Adipocyte (in vitro differentiated cells): ENCODE results near the gene ARMC5.
A peak's percentile ranks its signal among the peaks of the same experiment; 100 is the strongest.
"Not testable (repeated sequence)": the region's sequence is repeated elsewhere in the genome, so short reads cannot be mapped to it uniquely, and the experiment has no call there.

Experiments used
- DNase-seq: peaks from one replicate; pipeline ENCODE4 v3.0.0-alpha.2; 2015; ENCODE audit warnings: low read depth
- H3K27me3 ChIP-seq: replicated peaks from 2 replicates; pipeline ENCODE4 v1.7.0; 2013; ENCODE audit warnings: mild to moderate bottlenecking, low read length, moderate library complexity; ENCODE audit not compliant: control insufficient read depth, insufficient read depth
- H3K36me3 ChIP-seq: 2 replicates; pipeline ENCODE4 v1.7.0; 2013; ENCODE audit warnings: low read length, mild to moderate bottlenecking, moderate library complexity; ENCODE audit not compliant: control insufficient read depth, insufficient read depth, severe bottlenecking
- H3K4me1 ChIP-seq: 2 replicates; pipeline ENCODE4 v1.7.0; 2013; ENCODE audit warnings: mild to moderate bottlenecking, low read length, moderate library complexity; ENCODE audit not compliant: control insufficient read depth, insufficient read depth
- H3K4me3 ChIP-seq: 2 replicates; pipeline ENCODE4 v1.7.0; 2013; ENCODE audit warnings: mild to moderate bottlenecking, low read length, moderate library complexity
- H3K9ac ChIP-seq: 2 replicates; pipeline ENCODE4 v1.7.0; 2013; ENCODE audit warnings: mild to moderate bottlenecking, low read length, moderate library complexity
- H3K9me3 ChIP-seq: 2 replicates; pipeline ENCODE4 v1.7.0; 2013; ENCODE audit warnings: mild to moderate bottlenecking, low read length, moderate library complexity; ENCODE audit not compliant: control insufficient read depth

The ARMC5 gene

GRCh38 chr16:31491778-31492418 is 32.6 kb downstream of the ARMC5 start:
- DNase-seq, result no peak
- peaks cover 13% of the 10 kb centered on the region for H3K4me1 ChIP-seq
- H3K9me3 ChIP-seq, result no peaks in the 10 kb centered on the region
- no peak overlapping the region for H3K4me3 ChIP-seq
- peaks cover 54% of the 10 kb centered on the region for H3K36me3 ChIP-seq
- peaks cover 11% of the 10 kb centered on the region for H3K27me3 ChIP-seq
- no peak overlapping the region for H3K9ac ChIP-seq

- no peak for DNase-seq
- Histone ChIP-seq H3K4me3 (no peak overlapping the region), H3K4me1 (peaks cover 1% of the 10 kb centered on the region), H3K27me3 (no peaks in the 10 kb centered on the region), H3K9me3 (no peaks in the 10 kb centered on the region), H3K36me3 (peaks cover 69% of the 10 kb centered on the region), H3K9ac (no peak overlapping the region)
Observed at GRCh38 chr16:31493506-31494125, 34.3 kb downstream of the ARMC5 start.

- no peaks in the 10 kb centered on the region for H3K27me3 ChIP-seq
- no peaks in the 10 kb centered on the region for H3K4me1 ChIP-seq
- no peaks in the 10 kb centered on the region for H3K9me3 ChIP-seq
- DNase-seq, result no peak
- H3K9ac ChIP-seq, result no peak overlapping the region
- H3K36me3 ChIP-seq, result peaks cover 77% of the 10 kb centered on the region
- H3K4me3 ChIP-seq, result no peak overlapping the region
Observed at GRCh38 chr16:31496670-31497069, 37.4 kb downstream of the ARMC5 start.

GRCh38 chr16:31498493-31498892 is 39.2 kb downstream of the ARMC5 start:
- H3K4me3 ChIP-seq, result no peak overlapping the region
- peaks cover 60% of the 10 kb centered on the region for H3K36me3 ChIP-seq
- no peaks in the 10 kb centered on the region for H3K27me3 ChIP-seq
- H3K9me3 ChIP-seq, result no peaks in the 10 kb centered on the region
- DNase-seq, result no peak
- no peak overlapping the region for H3K9ac ChIP-seq
- H3K4me1 ChIP-seq, result peaks cover 11% of the 10 kb centered on the region

- H3K9ac ChIP-seq, result no peak overlapping the region
- DNase-seq, result no peak
- H3K4me3 ChIP-seq, result no peak overlapping the region
- H3K9me3 ChIP-seq, result no peaks in the 10 kb centered on the region
- peaks cover 11% of the 10 kb centered on the region for H3K4me1 ChIP-seq
- H3K27me3 ChIP-seq, result no peaks in the 10 kb centered on the region
- peaks cover 53% of the 10 kb centered on the region for H3K36me3 ChIP-seq
Observed at GRCh38 chr16:31499928-31500327, 40.6 kb downstream of the ARMC5 start.

GRCh38 chr16:31501226-31501965 is 42.1 kb downstream of the ARMC5 start:
- no peak overlapping the region for H3K4me3 ChIP-seq
- no peak overlapping the region for H3K9ac ChIP-seq
- DNase-seq, result peak; percentile 24

GRCh38 chr16:31501966-31502348 is 42.7 kb downstream of the ARMC5 start:
- DNase-seq, result no peak
- no peak overlapping the region for H3K9ac ChIP-seq
- peaks cover 33% of the 10 kb centered on the region for H3K36me3 ChIP-seq
- no peaks in the 10 kb centered on the region for H3K27me3 ChIP-seq
- peaks cover 14% of the 10 kb centered on the region for H3K4me1 ChIP-seq
- no peaks in the 10 kb centered on the region for H3K9me3 ChIP-seq
- no peak overlapping the region for H3K4me3 ChIP-seq

More at GRCh38 chr16:31501226-31501965, 42.1 kb downstream of the ARMC5 start:
- peaks cover 39% of the 10 kb centered on the region for H3K36me3 ChIP-seq
- H3K9me3 ChIP-seq, result no peaks in the 10 kb centered on the region
- peaks cover 11% of the 10 kb centered on the region for H3K4me1 ChIP-seq
- H3K27me3 ChIP-seq, result no peaks in the 10 kb centered on the region

GRCh38 chr16:31502981-31503380 is 43.7 kb downstream of the ARMC5 start:
- Histone ChIP-seq H3K9ac (no peak overlapping the region), H3K36me3 (peaks cover 26% of the 10 kb centered on the region), H3K27me3 (no peaks in the 10 kb centered on the region), H3K4me3 (no peak overlapping the region), H3K4me1 (peaks cover 20% of the 10 kb centered on the region), H3K9me3 (no peaks in the 10 kb centered on the region)
- DNase-seq, result peak; percentile 36

GRCh38 chr16:31503555-31503954 is 44.3 kb downstream of the ARMC5 start:
- peaks cover 20% of the 10 kb centered on the region for H3K4me1 ChIP-seq
- not testable (repeated sequence) for H3K9me3 ChIP-seq, DNase-seq, H3K27me3 ChIP-seq, H3K4me3 ChIP-seq, H3K9ac ChIP-seq
- peaks cover 20% of the 10 kb centered on the region for H3K36me3 ChIP-seq

- H3K27me3 ChIP-seq, result no peaks in the 10 kb centered on the region
- DNase-seq, result no peak
- H3K9me3 ChIP-seq, result no peaks in the 10 kb centered on the region
- H3K4me1 ChIP-seq, result peaks cover 23% of the 10 kb centered on the region
- H3K4me3 ChIP-seq, result no peak overlapping the region
- H3K36me3 ChIP-seq, result peaks cover 14% of the 10 kb centered on the region
- H3K9ac ChIP-seq, result no peak overlapping the region
Observed at GRCh38 chr16:31504159-31504558, 44.9 kb downstream of the ARMC5 start.

GRCh38 chr16:31505483-31505882 is 46.2 kb downstream of the ARMC5 start:
- Histone ChIP-seq H3K27me3 (no peaks in the 10 kb centered on the region), H3K4me1 (peaks cover 29% of the 10 kb centered on the region), H3K9me3 (no peaks in the 10 kb centered on the region), H3K36me3 (peaks cover 1% of the 10 kb centered on the region), H3K4me3 (no peak overlapping the region), H3K9ac (no peak overlapping the region)
- DNase-seq, result no peak
